Measurements from ENCODE around the gene L1CAM. TPM values are rescaled to one million over a fixed set of nuclear protein-coding genes. Genes with fewer than 3 reads are reported as not detected.
A peak's percentile ranks its signal among the peaks of the same experiment; 100 is the strongest.

The L1CAM gene
- total and polyA plus RNA-seq, 9 of the 15 experiments (the other 6 are each of a cell fraction or from before 2014, with no cell fraction given): 0.09 to 0.86 (median 0.26) TPM; not detected in 3

DNA sequence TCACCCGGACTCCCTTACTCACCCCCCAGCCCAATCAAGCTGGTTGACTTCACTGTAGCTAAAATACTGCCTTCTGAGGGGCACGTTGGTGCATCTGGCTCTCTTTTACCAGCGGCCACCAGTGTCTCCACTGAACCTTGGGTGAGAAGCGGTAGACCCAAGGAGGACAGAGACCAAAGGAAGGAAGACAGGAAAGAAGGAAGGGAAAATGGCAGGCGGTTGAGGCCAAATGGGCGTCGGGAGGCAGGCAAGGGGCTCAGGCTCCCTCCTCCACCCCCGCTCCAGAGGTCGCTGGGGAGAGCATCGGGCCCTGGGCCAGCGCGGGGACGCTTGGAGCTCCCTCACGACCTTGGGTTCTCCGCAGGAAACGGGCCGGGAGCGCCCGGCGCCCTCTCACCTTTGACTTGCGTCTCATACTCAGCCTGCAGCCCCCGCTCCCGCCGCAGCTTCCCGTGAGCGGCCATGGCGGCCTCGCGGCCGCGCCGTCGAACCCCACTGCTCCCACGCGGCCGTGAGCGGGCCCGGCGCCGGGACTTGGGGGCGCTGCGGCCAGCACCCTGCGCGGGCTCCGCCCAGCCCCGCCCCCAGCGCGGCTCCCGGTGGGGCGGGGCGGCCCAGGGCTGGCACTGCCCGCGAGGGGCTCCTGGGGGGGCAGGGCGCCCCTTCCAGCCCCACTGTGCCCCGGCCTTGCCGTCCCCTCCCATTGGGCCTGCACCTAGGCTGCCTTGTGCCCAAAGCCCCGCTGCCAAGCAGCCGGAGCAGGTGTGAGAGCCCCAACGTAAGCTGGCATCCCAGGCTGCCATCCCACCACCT is 40.0 kb upstream of the L1CAM start, which contains the start of gene ARHGAP4 (continued):
- TF ChIP-seq, protein P1, sequence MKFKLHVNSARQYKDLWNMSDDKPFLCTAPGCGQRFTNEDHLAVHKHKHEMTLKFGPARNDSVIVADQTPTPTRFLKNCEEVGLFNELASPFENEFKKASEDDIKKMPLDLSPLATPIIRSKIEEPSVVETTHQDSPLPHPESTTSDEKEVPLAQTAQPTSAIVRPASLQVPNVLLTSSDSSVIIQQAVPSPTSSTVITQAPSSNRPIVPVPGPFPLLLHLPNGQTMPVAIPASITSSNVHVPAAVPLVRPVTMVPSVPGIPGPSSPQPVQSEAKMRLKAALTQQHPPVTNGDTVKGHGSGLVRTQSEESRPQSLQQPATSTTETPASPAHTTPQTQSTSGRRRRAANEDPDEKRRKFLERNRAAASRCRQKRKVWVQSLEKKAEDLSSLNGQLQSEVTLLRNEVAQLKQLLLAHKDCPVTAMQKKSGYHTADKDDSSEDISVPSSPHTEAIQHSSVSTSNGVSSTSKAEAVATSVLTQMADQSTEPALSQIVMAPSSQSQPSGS (CRISPR knock-in tag; IDR thresholded peaks at IDR 0.05): no peak
- TF ChIP-seq SIX5 (IDR thresholded peaks at IDR 0.05; ENCODE audit: borderline replicate concordance in 1 of 2, insufficient read depth in 1 of 2, low read depth in 1 of 2, low read length in 2 of 2) (no peak), XRCC3 (IDR thresholded peaks at IDR 0.05) (no peak), ZNF589 (CRISPR knock-in tag; IDR thresholded peaks at IDR 0.05; ENCODE audit: low read depth) (no peak), ATF1 (CRISPR knock-in tag; IDR thresholded peaks at IDR 0.05) (no peak), ATF1 (tag; IDR thresholded peaks at IDR 0.05) (no peak), ZNF165 (CRISPR knock-in tag; IDR thresholded peaks at IDR 0.05; ENCODE audit: borderline replicate concordance) (no peak), SMARCE1 (IDR thresholded peaks at IDR 0.05) (0 out of 2 replicates have a peak, but pooled peaks have one; percentile 12), ESRRB (CRISPR knock-in tag; IDR thresholded peaks at IDR 0.05; ENCODE audit: borderline replicate concordance) (no peak), TAF15 (IDR thresholded peaks at IDR 0.05; ENCODE audit: low read depth, low read length) (0 out of 2 replicates have a peak, but pooled peaks have one; percentile 82), NFIC (IDR thresholded peaks at IDR 0.05) (peak; percentile 69), NFYB (IDR thresholded peaks at IDR 0.05; ENCODE audit: extremely low read depth, insufficient read length) (no peak), MXI1 (IDR thresholded peaks at IDR 0.05; ENCODE audit: low read depth, low read length) (no peak), MEF2D (tag; conservative IDR thresholded peaks at IDR 0.05; ENCODE audit: low read depth) (no peak)
- TF ChIP-seq, protein P2, sequence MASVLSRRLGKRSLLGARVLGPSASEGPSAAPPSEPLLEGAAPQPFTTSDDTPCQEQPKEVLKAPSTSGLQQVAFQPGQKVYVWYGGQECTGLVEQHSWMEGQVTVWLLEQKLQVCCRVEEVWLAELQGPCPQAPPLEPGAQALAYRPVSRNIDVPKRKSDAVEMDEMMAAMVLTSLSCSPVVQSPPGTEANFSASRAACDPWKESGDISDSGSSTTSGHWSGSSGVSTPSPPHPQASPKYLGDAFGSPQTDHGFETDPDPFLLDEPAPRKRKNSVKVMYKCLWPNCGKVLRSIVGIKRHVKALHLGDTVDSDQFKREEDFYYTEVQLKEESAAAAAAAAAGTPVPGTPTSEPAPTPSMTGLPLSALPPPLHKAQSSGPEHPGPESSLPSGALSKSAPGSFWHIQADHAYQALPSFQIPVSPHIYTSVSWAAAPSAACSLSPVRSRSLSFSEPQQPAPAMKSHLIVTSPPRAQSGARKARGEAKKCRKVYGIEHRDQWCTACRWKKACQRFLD (CRISPR knock-in tag; IDR thresholded peaks at IDR 0.05): peak; percentile 41; the same call in 1 of the 2 replicates
- TF ChIP-seq, protein P3, sequence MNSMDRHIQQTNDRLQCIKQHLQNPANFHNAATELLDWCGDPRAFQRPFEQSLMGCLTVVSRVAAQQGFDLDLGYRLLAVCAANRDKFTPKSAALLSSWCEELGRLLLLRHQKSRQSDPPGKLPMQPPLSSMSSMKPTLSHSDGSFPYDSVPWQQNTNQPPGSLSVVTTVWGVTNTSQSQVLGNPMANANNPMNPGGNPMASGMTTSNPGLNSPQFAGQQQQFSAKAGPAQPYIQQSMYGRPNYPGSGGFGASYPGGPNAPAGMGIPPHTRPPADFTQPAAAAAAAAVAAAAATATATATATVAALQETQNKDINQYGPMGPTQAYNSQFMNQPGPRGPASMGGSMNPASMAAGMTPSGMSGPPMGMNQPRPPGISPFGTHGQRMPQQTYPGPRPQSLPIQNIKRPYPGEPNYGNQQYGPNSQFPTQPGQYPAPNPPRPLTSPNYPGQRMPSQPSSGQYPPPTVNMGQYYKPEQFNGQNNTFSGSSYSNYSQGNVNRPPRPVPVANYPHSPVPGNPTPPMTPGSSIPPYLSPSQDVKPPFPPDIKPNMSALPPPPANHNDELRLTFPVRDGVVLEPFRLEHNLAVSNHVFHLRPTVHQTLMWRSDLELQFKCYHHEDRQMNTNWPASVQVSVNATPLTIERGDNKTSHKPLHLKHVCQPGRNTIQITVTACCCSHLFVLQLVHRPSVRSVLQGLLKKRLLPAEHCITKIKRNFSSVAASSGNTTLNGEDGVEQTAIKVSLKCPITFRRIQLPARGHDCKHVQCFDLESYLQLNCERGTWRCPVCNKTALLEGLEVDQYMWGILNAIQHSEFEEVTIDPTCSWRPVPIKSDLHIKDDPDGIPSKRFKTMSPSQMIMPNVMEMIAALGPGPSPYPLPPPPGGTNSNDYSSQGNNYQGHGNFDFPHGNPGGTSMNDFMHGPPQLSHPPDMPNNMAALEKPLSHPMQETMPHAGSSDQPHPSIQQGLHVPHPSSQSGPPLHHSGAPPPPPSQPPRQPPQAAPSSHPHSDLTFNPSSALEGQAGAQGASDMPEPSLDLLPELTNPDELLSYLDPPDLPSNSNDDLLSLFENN (IDR thresholded peaks at IDR 0.05; ENCODE audit: low read depth in 2 of 2, low read length in 2 of 2): peak in 1 of 2 experiments; percentile 81; a peak in 2 of 4 replicates
- TF ChIP-seq, protein P4, sequence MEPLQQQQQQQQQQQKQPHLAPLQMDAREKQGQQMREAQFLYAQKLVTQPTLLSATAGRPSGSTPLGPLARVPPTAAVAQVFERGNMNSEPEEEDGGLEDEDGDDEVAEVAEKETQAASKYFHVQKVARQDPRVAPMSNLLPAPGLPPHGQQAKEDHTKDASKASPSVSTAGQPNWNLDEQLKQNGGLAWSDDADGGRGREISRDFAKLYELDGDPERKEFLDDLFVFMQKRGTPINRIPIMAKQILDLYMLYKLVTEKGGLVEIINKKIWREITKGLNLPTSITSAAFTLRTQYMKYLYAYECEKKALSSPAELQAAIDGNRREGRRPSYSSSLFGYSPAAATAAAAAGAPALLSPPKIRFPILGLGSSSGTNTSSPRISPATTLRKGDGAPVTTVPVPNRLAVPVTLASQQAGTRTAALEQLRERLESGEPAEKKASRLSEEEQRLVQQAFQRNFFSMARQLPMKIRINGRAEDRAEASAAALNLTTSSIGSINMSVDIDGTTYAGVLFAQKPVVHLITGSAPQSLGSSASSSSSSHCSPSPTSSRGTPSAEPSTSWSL (CRISPR knock-in tag; IDR thresholded peaks at IDR 0.05; ENCODE audit: borderline replicate concordance): no peak
- TF ChIP-seq, protein P5, sequence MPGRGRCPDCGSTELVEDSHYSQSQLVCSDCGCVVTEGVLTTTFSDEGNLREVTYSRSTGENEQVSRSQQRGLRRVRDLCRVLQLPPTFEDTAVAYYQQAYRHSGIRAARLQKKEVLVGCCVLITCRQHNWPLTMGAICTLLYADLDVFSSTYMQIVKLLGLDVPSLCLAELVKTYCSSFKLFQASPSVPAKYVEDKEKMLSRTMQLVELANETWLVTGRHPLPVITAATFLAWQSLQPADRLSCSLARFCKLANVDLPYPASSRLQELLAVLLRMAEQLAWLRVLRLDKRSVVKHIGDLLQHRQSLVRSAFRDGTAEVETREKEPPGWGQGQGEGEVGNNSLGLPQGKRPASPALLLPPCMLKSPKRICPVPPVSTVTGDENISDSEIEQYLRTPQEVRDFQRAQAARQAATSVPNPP (IDR thresholded peaks at IDR 0.05; ENCODE audit: borderline replicate concordance, insufficient read depth, insufficient read length): no peak

All from K562 (cell line).